ENCODE measurements around the gene NKAIN1.

DNA sequence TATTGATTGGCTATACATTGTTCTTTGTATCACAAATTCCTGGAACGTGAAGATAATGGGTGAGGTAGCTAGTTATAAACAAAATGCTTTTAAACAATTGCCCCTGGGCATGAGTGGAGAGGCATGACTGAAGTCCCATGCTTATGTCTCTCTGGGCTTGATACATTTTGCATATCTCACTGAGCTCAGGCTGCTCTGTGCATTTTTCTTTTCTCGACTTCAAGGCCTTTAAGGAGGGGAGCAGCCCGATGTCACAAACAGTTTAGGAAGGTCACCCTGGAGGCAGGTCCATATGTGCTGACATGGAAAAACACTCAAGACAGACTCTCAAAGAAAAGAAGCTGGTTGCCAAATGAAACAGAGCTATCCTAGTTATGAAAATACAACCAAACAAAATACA lies 94.0 kb downstream of the NKAIN1 start:
- TF ChIP-seq, protein P1, sequence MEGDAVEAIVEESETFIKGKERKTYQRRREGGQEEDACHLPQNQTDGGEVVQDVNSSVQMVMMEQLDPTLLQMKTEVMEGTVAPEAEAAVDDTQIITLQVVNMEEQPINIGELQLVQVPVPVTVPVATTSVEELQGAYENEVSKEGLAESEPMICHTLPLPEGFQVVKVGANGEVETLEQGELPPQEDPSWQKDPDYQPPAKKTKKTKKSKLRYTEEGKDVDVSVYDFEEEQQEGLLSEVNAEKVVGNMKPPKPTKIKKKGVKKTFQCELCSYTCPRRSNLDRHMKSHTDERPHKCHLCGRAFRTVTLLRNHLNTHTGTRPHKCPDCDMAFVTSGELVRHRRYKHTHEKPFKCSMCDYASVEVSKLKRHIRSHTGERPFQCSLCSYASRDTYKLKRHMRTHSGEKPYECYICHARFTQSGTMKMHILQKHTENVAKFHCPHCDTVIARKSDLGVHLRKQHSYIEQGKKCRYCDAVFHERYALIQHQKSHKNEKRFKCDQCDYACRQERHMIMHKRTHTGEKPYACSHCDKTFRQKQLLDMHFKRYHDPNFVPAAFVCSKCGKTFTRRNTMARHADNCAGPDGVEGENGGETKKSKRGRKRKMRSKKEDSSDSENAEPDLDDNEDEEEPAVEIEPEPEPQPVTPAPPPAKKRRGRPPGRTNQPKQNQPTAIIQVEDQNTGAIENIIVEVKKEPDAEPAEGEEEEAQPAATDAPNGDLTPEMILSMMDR (conservative IDR thresholded peaks at IDR 0.05; ENCODE audit: low read length) = no peak
- TF ChIP-seq EZH2phosphoT487 (IDR thresholded peaks at IDR 0.05; ENCODE audit: borderline replicate concordance, low read depth, low read length) = no peak

Measured in OCI-LY7 (cell line).